ENCODE measurements around the gene HCN3. TPM values are rescaled to one million over a fixed set of nuclear protein-coding genes. Genes with fewer than 3 reads are reported as not detected.

Gene HCN3
- total RNA-seq, 4 donors from 2014 or later = 13.0 to 34.0 (median 22.2) TPM

- Histone ChIP-seq H3K27me3 (no peaks in the 10 kb centered on the region), H3K4me3 (no peak overlapping the region), H3K9me3 (no peaks in the 10 kb centered on the region), H3K36me3 (peaks cover 0 to 63% (median 37%) of the 10 kb centered on the region in 4 donors), H3K4me1 (peaks cover 7 to 19% (median 10%) of the 10 kb centered on the region in 4 donors), H3K27ac (no peak overlapping the region)
- 100% methylated on average over 1 to 2 of the region's 2 CpGs for WGBS, 2 donors (ENCODE audit: low coverage in 1 of 2)
- TF ChIP-seq EP300 (IDR thresholded peaks at IDR 0.05; ENCODE audit: low read depth) = no peak
- no peak for TF ChIP-seq POLR2AphosphoS5 (IDR thresholded peaks at IDR 0.05)
- no peak for TF ChIP-seq CTCF (IDR thresholded peaks at IDR 0.05)
- TF ChIP-seq POLR2A (IDR thresholded peaks at IDR 0.05) = no peak
- in situ Hi-C loops (cut with MboI; ENCODE audit: low pct_ligation_motif_present in 1 of 4, low pct_unique_long_range_greater_than_20kb in 1 of 4, low sequenced_read_pairs in 3 of 4) = loop anchor here in 2 of 4 donors (10.0 to 25.0 kb wide), 2 partner anchors 57 to 320 kb away; partner anchors contain the start of gene RUSC1 (in 1 of the 2)
- intact Hi-C loops (cut with DNase I; ENCODE audit: low total_unique reads) = no loop called here
- no peak for DNase-seq
Observed at GRCh38 chr1:155267373-155267772, 9.9 kb upstream of the HCN3 start.

GRCh38 chr1:155268630-155269029, 8.6 kb upstream of the HCN3 start:
- Histone ChIP-seq H3K4me1 (peaks cover 4 to 19% (median 13%) of the 10 kb centered on the region in 4 donors), H3K4me3 (no peak overlapping the region), H3K36me3 (peaks cover 0 to 63% (median 36%) of the 10 kb centered on the region in 4 donors), H3K27me3 (no peaks in the 10 kb centered on the region), H3K9me3 (no peaks in the 10 kb centered on the region), H3K27ac (no peak overlapping the region)
- intact Hi-C loops (cut with DNase I; ENCODE audit: low total_unique reads) (no loop called here), in situ Hi-C loops (cut with MboI; ENCODE audit: low pct_ligation_motif_present in 1 of 4, low pct_unique_long_range_greater_than_20kb in 1 of 4, low sequenced_read_pairs in 3 of 4) (loop anchor here in 2 of 4 donors (10.0 to 25.0 kb wide), 2 partner anchors 56 to 319 kb away; partner anchors contain the start of gene RUSC1 (in 1 of the 2))
- 91% methylated on average over 21 of the region's 21 CpGs; no CpG with 5 or more reads in 1 of the 2 donors for WGBS, 2 donors (ENCODE audit: low coverage in 1 of 2)
- TF ChIP-seq POLR2A (IDR thresholded peaks at IDR 0.05) (no peak), CTCF (IDR thresholded peaks at IDR 0.05) (no peak), EP300 (IDR thresholded peaks at IDR 0.05; ENCODE audit: low read depth) (no peak), POLR2AphosphoS5 (IDR thresholded peaks at IDR 0.05) (no peak)
- DNase-seq = no peak

DNA sequence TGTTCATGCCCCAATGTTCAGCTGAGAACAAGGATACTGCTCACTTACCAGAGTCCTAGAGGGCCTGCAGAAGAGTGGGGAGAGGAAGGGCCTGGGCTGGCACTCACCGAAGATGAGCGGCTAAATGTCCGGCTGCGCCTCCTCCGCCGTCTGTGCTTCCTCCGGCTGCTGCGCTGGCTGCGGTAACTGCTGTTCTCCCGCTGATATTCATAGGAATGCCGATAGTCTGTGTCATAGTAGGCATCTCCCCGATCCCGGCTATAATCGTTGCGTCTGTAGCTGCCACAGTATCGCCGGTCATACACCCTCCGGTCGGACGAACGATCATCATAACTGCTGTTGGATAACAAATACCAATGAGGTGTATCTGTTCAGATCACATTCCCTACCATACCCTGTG, 7.9 kb upstream of the HCN3 start:
- TF ChIP-seq POLR2AphosphoS5 (IDR thresholded peaks at IDR 0.05) (no peak), EP300 (IDR thresholded peaks at IDR 0.05; ENCODE audit: low read depth) (no peak), POLR2A (IDR thresholded peaks at IDR 0.05) (no peak), CTCF (IDR thresholded peaks at IDR 0.05) (no peak)
- Histone ChIP-seq H3K4me1 (peaks cover 4 to 23% (median 17%) of the 10 kb centered on the region in 4 donors), H3K4me3 (no peak overlapping the region), H3K27me3 (no peaks in the 10 kb centered on the region), H3K27ac (no peak overlapping the region), H3K9me3 (no peaks in the 10 kb centered on the region), H3K36me3 (peaks cover 0 to 59% (median 29%) of the 10 kb centered on the region in 4 donors)
- in situ Hi-C loops (cut with MboI; ENCODE audit: low pct_ligation_motif_present in 1 of 4, low pct_unique_long_range_greater_than_20kb in 1 of 4, low sequenced_read_pairs in 3 of 4) (loop anchor here in 2 of 4 donors (10.0 to 25.0 kb wide), 2 partner anchors 55 to 318 kb away; partner anchors contain the start of gene RUSC1 (in 1 of the 2)), intact Hi-C loops (cut with DNase I; ENCODE audit: low total_unique reads) (no loop called here)
- WGBS, 2 donors (ENCODE audit: low coverage in 1 of 2) = 96 to 100% methylated on average over 10 to 21 of the region's 21 CpGs
- no peak for DNase-seq

DNA sequence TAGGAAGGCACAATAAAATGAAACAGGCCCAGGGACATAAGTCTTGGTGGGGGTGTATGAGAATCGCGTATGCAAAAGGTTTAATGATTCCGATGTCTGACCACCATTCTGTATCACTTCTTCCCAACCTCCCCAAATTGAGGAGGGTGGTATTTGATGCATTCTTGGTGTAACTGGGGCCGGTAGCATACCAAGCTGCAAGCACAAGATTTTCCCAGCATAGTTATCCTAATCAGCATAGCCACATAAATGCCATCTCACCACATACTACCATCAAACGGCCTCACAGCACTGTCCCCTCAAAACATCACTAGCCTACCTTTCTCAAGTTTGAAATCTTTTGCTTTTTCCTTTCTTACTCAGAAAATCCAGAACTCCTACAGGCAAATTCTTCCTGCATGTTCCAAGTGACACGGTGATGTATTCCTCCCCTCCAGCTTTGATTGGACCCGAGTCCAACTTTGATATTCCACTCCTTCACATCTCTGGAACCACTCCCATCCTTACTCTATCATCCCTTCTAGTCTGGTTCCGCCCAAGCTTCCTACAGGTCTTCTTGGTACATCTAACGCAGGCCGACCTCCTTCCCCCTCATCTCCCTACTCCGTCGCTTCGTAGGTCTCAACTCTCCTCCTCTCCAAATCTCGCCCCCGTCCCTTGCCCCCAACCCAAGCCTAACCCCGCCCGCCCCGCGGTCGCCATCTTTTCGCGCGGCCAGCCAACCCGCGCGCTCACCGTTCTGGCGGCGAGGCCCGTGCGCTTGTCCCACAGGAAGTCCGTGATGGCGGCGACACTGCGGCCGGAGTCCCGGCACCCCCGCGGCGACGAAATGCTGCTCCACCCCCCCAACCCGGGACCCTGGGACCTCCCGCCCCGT, 4.6 kb upstream of the HCN3 start:
- intact Hi-C loops (cut with DNase I; ENCODE audit: low total_unique reads) (no loop called here), in situ Hi-C loops (cut with MboI; ENCODE audit: low pct_ligation_motif_present in 1 of 4, low pct_unique_long_range_greater_than_20kb in 1 of 4, low sequenced_read_pairs in 3 of 4) (loop anchor here in 3 of 4 donors (10.0 to 25.0 kb wide), 2 partner anchors 52 to 315 kb away; partner anchors contain the start of gene RUSC1 (in 2 of the 3))
- peak overlapping the region; percentile 72 to 95 (median 92) for H3K4me3 ChIP-seq
- H3K9me3 ChIP-seq = no peaks in the 10 kb centered on the region
- peak overlapping the region; percentile 97 to 99 (median 98) for H3K27ac ChIP-seq
- TF ChIP-seq CTCF (IDR thresholded peaks at IDR 0.05) (no peak), POLR2AphosphoS5 (IDR thresholded peaks at IDR 0.05) (peak in 1 of 3 donors; percentile 30)
- peaks cover 0 to 28% (median 17%) of the 10 kb centered on the region in 4 donors for H3K36me3 ChIP-seq
- no peaks in the 10 kb centered on the region for H3K27me3 ChIP-seq
- no peak for DNase-seq
- 5 to 12% methylated on average over 5 to 28 of the region's 44 CpGs for WGBS, 2 donors (ENCODE audit: low coverage in 1 of 2)
- peaks cover 9 to 30% (median 21%) of the 10 kb centered on the region in 4 donors for H3K4me1 ChIP-seq

Measured in transverse colon (tissue), 4 donors.